B cell (primary cell): Measurements from ENCODE around the gene CDC25C. TPM values are rescaled to one million over a fixed set of nuclear protein-coding genes. Genes with fewer than 3 reads are reported as not detected.

Experiments used
- ATAC-seq: fragments of 200-7000 bp; cut with Tn5 transposase; one replicate; pipeline ENCODE4 v1.10.0; 2021; ENCODE audit warnings: low read depth, mild to moderate bottlenecking, moderate number of reproducible peaks, moderate library complexity
- CTCF ChIA-PET: fragments of 350-600 bp; sonication (Branson Sonifier 250); formaldehyde crosslinking; loops from one replicate; lab custom pipeline; 2021; ENCODE audit warnings: antibody characterized with exemption, inconsistent platforms; lab: Charles Lee
- POLR2A ChIA-PET: fragments of 350-600 bp; sonication (Branson Sonifier 250); formaldehyde crosslinking; loops from one replicate; lab custom pipeline; 2021; ENCODE audit warnings: antibody characterized with exemption; lab: Charles Lee
- DNase-seq: peaks from one replicate; pipeline ENCODE4 v3.0.0; 2013
- H2AFZ ChIP-seq: 2 replicates; pipeline ENCODE4 v1.6.1; 2012; ENCODE audit warnings: mild to moderate bottlenecking, low read depth, low read length; ENCODE audit not compliant: insufficient read depth, poor library complexity, severe bottlenecking
- H3K27ac ChIP-seq, 2 donors: 1 replicate in 1 of 2; 2 replicates in 1 of 2; pipeline ENCODE4 v1.5.1; 2012 to 2013; ENCODE audit warnings: low read length in 2 of 2, mild to moderate bottlenecking in 2 of 2, moderate library complexity in 1 of 2
- H3K27me3 ChIP-seq, 4 experiments: fragments of 200-600 bp in 1 of 4; sonication (generic) in 1 of 4; replicated peaks in 1 of 4; 1 replicate in 2 of 4; 2 replicates in 2 of 4; pipeline versions ENCODE4 v1.6.1 to v1.7.0; 2013 to 2016; ENCODE audit warnings: low read length in 3 of 4, mild to moderate bottlenecking in 2 of 4, mixed read lengths in 1 of 4, moderate library complexity in 1 of 4; ENCODE audit not compliant: insufficient read depth in 4 of 4, control insufficient read depth in 3 of 4; ENCODE audit errors: control extremely low read depth in 1 of 4
- H3K36me3 ChIP-seq, 2 experiments: replicated peaks in 1 of 2; 1 replicate in 1 of 2; 2 replicates in 1 of 2; pipeline versions ENCODE4 v1.6.1 to v1.7.1; 2013; ENCODE audit warnings: low read length in 1 of 2; ENCODE audit not compliant: insufficient read depth in 2 of 2, control insufficient read depth in 1 of 2; ENCODE audit errors: control extremely low read depth in 1 of 2, extremely low read depth in 1 of 2
- H3K4me1 ChIP-seq, 2 donors: fragments of 200-600 bp in 1 of 2; sonication (generic) in 1 of 2; 1 replicate in 1 of 2; 2 replicates in 1 of 2; pipeline versions ENCODE4 v1.5.1 to v1.6.1; 2013 to 2017; ENCODE audit warnings: low read length in 2 of 2; ENCODE audit not compliant: control insufficient read depth in 2 of 2, insufficient read depth in 2 of 2
- H3K4me2 ChIP-seq: replicated peaks from 2 replicates; pipeline ENCODE3; 2012; ENCODE audit warnings: mild to moderate bottlenecking, low read depth, low read length; ENCODE audit not compliant: poor library complexity, severe bottlenecking
- H3K4me3 ChIP-seq, 5 experiments: fragments of 200-600 bp in 1 of 5; sonication (generic) in 1 of 5; 1 replicate in 3 of 5; 2 replicates in 2 of 5; pipeline versions ENCODE4 v1.5.1 to v1.7.0; 2011 to 2016; ENCODE audit warnings: low read length in 4 of 5, mild to moderate bottlenecking in 4 of 5, low read depth in 2 of 5, control low read depth in 1 of 5, moderate library complexity in 1 of 5; ENCODE audit not compliant: insufficient read depth in 1 of 5; ENCODE audit errors: control extremely low read depth in 1 of 5, extremely low read depth in 1 of 5
- H3K79me2 ChIP-seq: fragments of 200-600 bp; sonication (generic); one replicate; pipeline ENCODE4 v1.6.0; 2016; ENCODE audit warnings: low read length; ENCODE audit not compliant: control insufficient read depth, insufficient read depth
- H3K9ac ChIP-seq: fragments of 200-600 bp; sonication (generic); 2 replicates; pipeline ENCODE4 v1.6.1; 2017; ENCODE audit warnings: mild to moderate bottlenecking, low read length, moderate library complexity
- H3K9me3 ChIP-seq, 3 donors: one replicate each; pipeline versions ENCODE4 v1.6.1 to v1.7.1; 2013; ENCODE audit warnings: low read length in 2 of 3; ENCODE audit not compliant: control insufficient read depth in 2 of 3, insufficient read depth in 1 of 3; ENCODE audit errors: control extremely low read depth in 1 of 3
- H4K20me1 ChIP-seq: 2 replicates; pipeline ENCODE4 v1.6.0; 2012; ENCODE audit warnings: mild to moderate bottlenecking, low read length; ENCODE audit not compliant: insufficient read depth, control insufficient read depth, poor library complexity, severe bottlenecking
- H3K27ac Mint-ChIP-seq: one replicate; pipeline ENCODE4 v1.8.0; 2021; ENCODE audit warnings: mixed read lengths
- H3K27me3 Mint-ChIP-seq: one replicate; pipeline ENCODE4 v1.8.0; 2021; ENCODE audit warnings: mixed read lengths
- H3K4me1 Mint-ChIP-seq: one replicate; pipeline ENCODE4 v1.8.0; 2021; ENCODE audit warnings: mixed read lengths
- H3K4me3 Mint-ChIP-seq: one replicate; pipeline ENCODE4 v1.8.0; 2021; ENCODE audit warnings: mixed read lengths
- H3K9me3 Mint-ChIP-seq: one replicate; pipeline ENCODE4 v1.8.0; 2022; ENCODE audit warnings: mixed read lengths; ENCODE audit not compliant: insufficient read depth
- EZH2 ChIP-seq: IDR thresholded peaks from 2 replicates; pipeline ENCODE4 v1.6.1; 2012; ENCODE audit warnings: borderline replicate concordance, low read depth, mild to moderate bottlenecking, moderate library complexity, low read length; ENCODE audit not compliant: insufficient read depth, poor library complexity, severe bottlenecking
- WGBS: methylation state at CpG from one replicate; pipeline ENCODE4 v1.1.5; 2013; ENCODE audit warnings: missing lambda C conversion rate; ENCODE audit not compliant: insufficient coverage; 5-methylcytosine and 5-hydroxymethylcytosine counted together
- intact Hi-C: fragments of 100-400 bp; cut with micrococcal nuclease; formaldehyde crosslinking; loops from one replicate; pipeline ENCODE4 v1.10.0; 2022
- polyA plus RNA-seq: library from polyadenylated mRNA; depleted of rRNA; stranded (reverse); fragments of >200 nt; gene quantifications from 2 replicates; pipeline ENCODE4 v1.2.3, GENCODE V29; 2012
- total RNA-seq, 2 donors: library from RNA; stranded (reverse); fragments of 120-200 nt in 1 of 2; gene quantifications; 1 replicate in 1 of 2; 2 replicates in 1 of 2; pipeline versions ENCODE4 v1.2.3 to v1.2.4, GENCODE V29; 2013 to 2022
- TF ChIP-seq, protein P1 (sequence below): fragments of 200-600 bp; IDR thresholded peaks from one replicate; pipeline ENCODE4 v1.8.0; 2022; ENCODE audit warnings: antibody characterized with exemption, mild to moderate bottlenecking

Gene CDC25C
- total and polyA plus RNA-seq, 2 donors (not counting 1 experiment from before 2014, with no cell fraction given) = 0.03 TPM; not detected in 1

DNA sequence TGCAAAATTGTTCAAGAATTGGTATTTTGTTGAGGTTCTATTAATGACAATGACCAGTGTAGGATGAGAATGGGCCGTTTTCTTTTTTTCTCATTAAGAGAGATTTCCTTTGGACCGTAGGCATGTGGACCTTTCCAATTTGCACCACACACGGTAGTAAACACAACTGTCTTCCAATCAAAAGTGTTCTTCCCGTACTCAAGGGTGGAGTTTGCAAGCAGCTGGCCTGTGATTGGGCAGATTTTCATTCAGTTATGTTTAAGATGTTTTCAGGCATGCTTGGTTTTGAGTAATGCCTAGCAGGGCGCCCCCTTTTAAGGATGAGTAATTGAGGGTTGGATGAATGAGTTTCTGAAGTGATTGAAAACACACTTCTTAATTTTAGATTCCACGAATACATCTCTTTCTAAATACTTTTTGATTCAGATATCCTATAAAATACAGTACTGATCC lies 23.3 kb upstream of the CDC25C start:
- no peak for ATAC-seq

More for the DNA sequence above, 23.3 kb upstream of the CDC25C start:
- Histone ChIP-seq H3K27me3 (no peaks in the 10 kb centered on the region), H2AFZ (no peak overlapping the region), H3K27ac (peak overlapping the region in 1 of 2 donors; percentile 97), H3K79me2 (peaks cover 73% of the 10 kb centered on the region), H3K4me2 (peak overlapping the region; percentile 73), H3K9ac (peak overlapping the region; percentile 94), H4K20me1 (peaks cover 40% of the 10 kb centered on the region), H3K4me1 (peaks cover 25 to 30% of the 10 kb centered on the region in 2 donors), H3K9me3 (peaks cover 0 to 7% (median 7%) of the 10 kb centered on the region in 3 donors), H3K4me3 (peak overlapping the region in 3 of 5 experiments; percentile 9 to 89 (median 78)), H3K36me3 (no peaks in the 10 kb centered on the region)
- peaks cover 52% of the 10 kb centered on the region for H3K4me1 Mint-ChIP-seq
- DNase-seq = peak; percentile 40
- peak overlapping the region; percentile 95 for H3K4me3 Mint-ChIP-seq
- no CpG with 5 or more reads among the region's 6 CpGs for WGBS
- no peaks in the 10 kb centered on the region for H3K9me3 Mint-ChIP-seq
- intact Hi-C loops = loop anchor here (10.0 kb wide), 2 partner anchors 80 to 920 kb away; partner anchors contain the start of gene REEP2
- POLR2A ChIA-PET = interaction anchor here (4.9 kb wide), 1 partner anchor 17 kb away, joined by 107 read pairs; the partner anchor contains the start of gene FAM53C
- no peak for TF ChIP-seq EZH2
- TF ChIP-seq, protein P1, sequence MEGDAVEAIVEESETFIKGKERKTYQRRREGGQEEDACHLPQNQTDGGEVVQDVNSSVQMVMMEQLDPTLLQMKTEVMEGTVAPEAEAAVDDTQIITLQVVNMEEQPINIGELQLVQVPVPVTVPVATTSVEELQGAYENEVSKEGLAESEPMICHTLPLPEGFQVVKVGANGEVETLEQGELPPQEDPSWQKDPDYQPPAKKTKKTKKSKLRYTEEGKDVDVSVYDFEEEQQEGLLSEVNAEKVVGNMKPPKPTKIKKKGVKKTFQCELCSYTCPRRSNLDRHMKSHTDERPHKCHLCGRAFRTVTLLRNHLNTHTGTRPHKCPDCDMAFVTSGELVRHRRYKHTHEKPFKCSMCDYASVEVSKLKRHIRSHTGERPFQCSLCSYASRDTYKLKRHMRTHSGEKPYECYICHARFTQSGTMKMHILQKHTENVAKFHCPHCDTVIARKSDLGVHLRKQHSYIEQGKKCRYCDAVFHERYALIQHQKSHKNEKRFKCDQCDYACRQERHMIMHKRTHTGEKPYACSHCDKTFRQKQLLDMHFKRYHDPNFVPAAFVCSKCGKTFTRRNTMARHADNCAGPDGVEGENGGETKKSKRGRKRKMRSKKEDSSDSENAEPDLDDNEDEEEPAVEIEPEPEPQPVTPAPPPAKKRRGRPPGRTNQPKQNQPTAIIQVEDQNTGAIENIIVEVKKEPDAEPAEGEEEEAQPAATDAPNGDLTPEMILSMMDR = no peak
- H3K27me3 Mint-ChIP-seq = no peaks in the 10 kb centered on the region
- CTCF ChIA-PET = interaction anchor here (1.3 to 9.3 kb wide), 4 partner anchors 15 to 95 kb away, joined by 7 to 278 read pairs (median 24); partner anchors contain the start of genes CDC25C and FAM53C
- peak overlapping the region; percentile 96 for H3K27ac Mint-ChIP-seq
